Ovary (tissue), 9 donors: Measurements from ENCODE around the gene CEP112. TPM values are rescaled to one million over a fixed set of nuclear protein-coding genes. Genes with fewer than 3 reads are reported as not detected.

Experiments
- DNase-seq, 5 donors: peaks; one replicate each; pipeline ENCODE4 v3.0.0-alpha.2; 2019 to 2020
- H3K27ac ChIP-seq, 2 donors: fragments of 200-600 bp; one replicate each; pipeline versions ENCODE4 v1.5.1 to v1.8.0; 2019 to 2022
- H3K27me3 ChIP-seq: fragments of 200-600 bp; one replicate; pipeline ENCODE4 v1.8.0; 2022
- H3K36me3 ChIP-seq: fragments of 200-600 bp; sonication (generic); one replicate; pipeline ENCODE4 v1.5.1; 2019
- H3K4me1 ChIP-seq: one replicate; pipeline ENCODE4 v1.8.1; 2013; ENCODE audit warnings: mild to moderate bottlenecking, moderate library complexity; ENCODE audit not compliant: insufficient read depth
- H3K4me3 ChIP-seq: fragments of 200-600 bp; sonication (generic); one replicate; pipeline ENCODE4 v1.5.1; 2017
- H3K9me3 ChIP-seq, 2 donors: fragments of 200-600 bp in 1 of 2; sonication (generic) in 1 of 2; one replicate each; pipeline versions ENCODE4 v1.5.1 to v1.8.1; 2013 to 2019; ENCODE audit warnings: mild to moderate bottlenecking in 1 of 2, moderate library complexity in 1 of 2
- CTCF ChIP-seq, 3 donors: fragments of 450-650 bp in 2 of 3; fragments of 200-600 bp in 1 of 3; IDR thresholded peaks; one replicate each; pipeline versions ENCODE4 v1.5.1 to v1.8.0; 2016 to 2022; ENCODE audit warnings: antibody characterized with exemption in 3 of 3, mild to moderate bottlenecking in 1 of 3
- EP300 ChIP-seq: sonication (generic); formaldehyde crosslinking; IDR thresholded peaks from one replicate; pipeline ENCODE4 v1.6.1; 2017; ENCODE audit warnings: antibody characterized with exemption
- POLR2A ChIP-seq: fragments of 450-650 bp; IDR thresholded peaks from one replicate; pipeline ENCODE4 v1.6.1; 2017; ENCODE audit warnings: antibody characterized with exemption, mild to moderate bottlenecking, moderate library complexity
- WGBS, 3 donors: extraction: QIAGEN DNeasy Blood & Tissue Kit in 1 of 3; methylation state at CpG; one replicate each; pipeline versions ENCODE4 v1.1.5 to v1.1.7; 2013 to 2017; 5-methylcytosine and 5-hydroxymethylcytosine counted together
- intact Hi-C, 4 donors: fragments of 100-400 bp; cut with DNase I; formaldehyde crosslinking; loops; one replicate each; pipeline versions ENCODE4 v1.11.0 to v1.15.1; 2022 to 2023
- polyA plus RNA-seq, 2 donors: library from polyadenylated mRNA; stranded (reverse); fragments of 200-250 nt in 1 of 2; fragments of 350-450 nt in 1 of 2; fragmentation: Illumina TruSeq in 1 of 2; extraction: RNeasy Lipid Tissue Mini Kit (QIAGEN cat#74804) in 1 of 2; gene quantifications; one replicate each; pipeline ENCODE4 v1.2.3, GENCODE V29; 2013 to 2014
- total RNA-seq, 7 donors: library from RNA; depleted of rRNA in 2 of 7; stranded (reverse); fragments of >200 nt in 2 of 7; fragmentation: NEBNext Ultra II Directional in 3 of 7; extraction: Animal tissue kit (Norgen Biotek cat#: 25700) in 3 of 7; gene quantifications; one replicate each; pipeline versions ENCODE4 v1.1.0 to v1.2.4, GENCODE V29; 2016 to 2023
- donor health status: DM: no; HTN: no; CAD: no; lungs with moderate emphysema.
- donor health status: DM: no; HTN: no; CAD: no.
- donor health status: Bipolar disorder and iron deficiency.
- donor health status: DM: yes; HTN: yes; CAD: no.
- donor health status: DM: no; HTN: no; CAD: no.
- donor health status: DM: yes; HTN: yes; CAD: no.

CEP112 gene
- total and polyA plus RNA-seq, 9 donors: 9.3 to 25.5 (median 16.9) TPM

- Histone ChIP-seq H3K9me3 (no peaks in the 10 kb centered on the region), H3K4me1 (no peaks in the 10 kb centered on the region), H3K27ac (no peak overlapping the region), H3K27me3 (no peaks in the 10 kb centered on the region), H3K4me3 (no peak overlapping the region), H3K36me3 (no peaks in the 10 kb centered on the region)
- DNase-seq: no peak
- TF ChIP-seq CTCF (IDR thresholded peaks at IDR 0.05) (no peak), POLR2A (no peak), EP300 (no peak)
- intact Hi-C loops: no loop called here
- 87 to 89% (median 87%) methylated on average over 3 of the region's 3 CpGs for WGBS, 3 donors
These were observed 42.7 kb upstream of the CEP112 start for GRCh38 chr17:66234611-66235010.

GRCh38 chr17:66233023-66233753 is 41.3 kb upstream of the CEP112 start:
- no peak overlapping the region for H3K4me3 ChIP-seq
- no peaks in the 10 kb centered on the region for H3K36me3 ChIP-seq
- intact Hi-C loops: no loop called here
- H3K4me1 ChIP-seq: no peaks in the 10 kb centered on the region
- TF ChIP-seq CTCF (IDR thresholded peaks at IDR 0.05) (no peak), POLR2A (no peak), EP300 (no peak)
- WGBS, 3 donors: 81 to 86% (median 85%) methylated on average over 8 of the region's 8 CpGs
- H3K27me3 ChIP-seq: no peaks in the 10 kb centered on the region
- no peaks in the 10 kb centered on the region for H3K9me3 ChIP-seq
- DNase-seq: no peak
- no peak overlapping the region for H3K27ac ChIP-seq

- no peak overlapping the region for H3K4me3 ChIP-seq
- WGBS, 3 donors: 71 to 78% (median 71%) methylated on average over 4 of the region's 4 CpGs
- H3K4me1 ChIP-seq: no peaks in the 10 kb centered on the region
- no peak overlapping the region for H3K27ac ChIP-seq
- intact Hi-C loops: no loop called here
- H3K36me3 ChIP-seq: no peaks in the 10 kb centered on the region
- H3K27me3 ChIP-seq: no peaks in the 10 kb centered on the region
- no peak for DNase-seq
- H3K9me3 ChIP-seq: no peaks in the 10 kb centered on the region
- no peak for TF ChIP-seq EP300
- TF ChIP-seq POLR2A: no peak
- no peak for TF ChIP-seq CTCF (IDR thresholded peaks at IDR 0.05)
These were observed 39.1 kb upstream of the CEP112 start for GRCh38 chr17:66230922-66231591.

- Histone ChIP-seq H3K27ac (no peak overlapping the region), H3K4me1 (no peaks in the 10 kb centered on the region), H3K36me3 (no peaks in the 10 kb centered on the region), H3K9me3 (no peaks in the 10 kb centered on the region), H3K4me3 (no peak overlapping the region), H3K27me3 (no peaks in the 10 kb centered on the region)
- TF ChIP-seq CTCF (IDR thresholded peaks at IDR 0.05): no peak
- TF ChIP-seq POLR2A: no peak
- TF ChIP-seq EP300: no peak
- WGBS, 3 donors: 59 to 64% (median 62%) methylated on average over 4 of the region's 4 CpGs
- no peak for DNase-seq
- intact Hi-C loops: no loop called here
These were observed 38.0 kb upstream of the CEP112 start for GRCh38 chr17:66229783-66230538.
